Activated effector memory CD4-positive, alpha-beta T cell treated with Interleukin-2 at 50 U/mL for 16 hours (primary cell): ENCODE measurements around the gene WDTC1.
"Not testable (repeated sequence)": the region's sequence is repeated elsewhere in the genome, so short reads cannot be mapped to it uniquely, and the experiment has no call there.

Experiments
- DNase-seq: peaks from one replicate; pipeline ENCODE4 v3.0.0-alpha.2; 2020

Gene WDTC1

DNA sequence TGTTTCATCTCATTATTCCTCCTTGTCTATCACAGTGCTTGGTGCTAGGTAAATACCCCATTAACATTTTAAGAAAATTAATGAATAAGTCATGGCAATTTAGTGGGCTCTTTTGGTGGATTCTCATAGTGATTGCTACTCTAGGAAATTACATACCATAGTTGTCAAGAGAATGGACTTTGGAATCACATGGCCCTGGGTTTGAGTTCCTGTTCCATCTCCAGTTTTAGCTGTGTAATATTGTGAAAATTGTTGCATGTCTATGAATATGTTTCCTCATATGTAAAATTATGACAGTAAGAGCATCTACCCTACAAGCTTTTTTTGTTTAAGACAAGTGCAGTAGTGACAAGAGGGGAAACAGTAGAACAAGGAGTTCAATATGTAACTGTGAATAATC lies 20.7 kb downstream of the WDTC1 start:
- DNase-seq, result no peak

DNA sequence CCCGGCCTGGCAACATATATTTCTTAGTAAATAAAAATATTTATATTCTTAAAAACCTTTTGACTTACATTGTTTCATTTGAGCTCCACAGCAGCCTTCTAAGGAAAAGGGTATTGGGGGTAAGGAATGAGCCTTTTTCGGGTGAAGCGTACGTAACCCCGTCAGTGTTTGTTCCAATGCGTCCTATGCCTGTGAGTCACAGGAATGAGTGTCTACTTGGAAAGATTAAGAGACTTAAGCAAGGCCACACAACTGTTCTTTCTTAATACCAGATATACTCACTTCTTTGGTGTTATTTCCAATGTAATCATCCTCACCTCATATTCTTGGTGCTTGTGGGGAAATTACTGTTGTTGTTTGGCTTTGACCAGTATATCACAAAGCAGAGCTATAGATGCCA lies 22.7 kb downstream of the WDTC1 start:
- DNase-seq, result no peak

DNA sequence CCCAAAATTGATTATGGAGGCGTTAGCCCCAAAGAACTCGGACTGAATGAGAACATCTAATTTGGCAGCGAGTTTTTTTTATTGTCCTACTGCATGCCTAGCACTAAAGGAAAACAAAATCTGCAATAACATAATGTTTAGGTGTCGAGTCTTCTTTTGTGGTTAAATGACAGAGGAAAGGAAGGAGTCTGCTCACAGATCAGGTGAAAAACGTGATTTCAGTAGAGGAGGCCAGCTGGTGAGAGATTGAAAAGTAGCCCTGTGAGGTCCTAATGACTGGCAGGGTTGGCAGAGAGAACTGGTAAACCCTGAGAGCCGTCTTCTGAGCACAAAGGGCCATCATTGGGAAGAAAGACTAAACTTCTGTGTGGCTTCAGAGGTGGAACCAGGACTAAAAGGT lies 24.2 kb downstream of the WDTC1 start:
- DNase-seq, result no peak

DNA sequence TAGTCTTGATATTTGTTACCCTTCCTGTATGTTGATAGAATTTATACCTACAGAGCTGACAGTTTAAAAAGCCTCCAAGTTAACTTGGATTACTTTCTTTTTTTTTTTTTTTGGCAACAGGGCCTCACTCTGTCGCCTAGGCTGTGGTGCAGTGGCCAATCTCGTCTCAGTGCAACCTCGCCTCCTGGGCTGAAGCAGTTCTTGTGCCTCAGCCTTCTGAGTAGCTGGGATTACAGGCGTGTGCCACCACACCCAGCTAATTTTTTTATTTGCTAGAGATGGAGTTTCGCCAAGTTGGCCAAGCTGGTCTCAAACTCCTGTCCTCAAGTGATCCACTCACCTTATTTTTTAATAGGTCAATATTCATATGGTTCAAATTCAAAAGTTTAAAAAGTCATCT lies 32.7 kb downstream of the WDTC1 start:
- DNase-seq, result no peak

DNA sequence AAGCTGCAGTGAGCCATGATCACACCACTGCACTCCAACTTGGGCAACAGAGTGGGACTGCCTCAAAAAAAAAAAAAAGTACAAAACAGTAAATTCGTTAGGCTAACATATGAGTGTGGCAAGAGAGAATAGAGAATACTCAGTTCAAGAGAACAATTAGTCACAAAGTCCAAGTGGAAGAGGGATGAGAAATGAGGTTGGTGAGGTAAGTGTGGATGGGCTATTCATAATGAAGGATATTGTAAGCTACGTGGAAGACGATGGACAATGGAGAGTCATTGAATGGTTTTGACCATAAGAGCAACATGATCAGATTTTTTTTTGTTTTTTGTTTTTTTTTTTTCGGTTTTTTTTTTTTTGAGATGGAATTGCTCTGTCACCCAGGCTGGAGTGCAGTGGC lies 34.8 kb downstream of the WDTC1 start:
- DNase-seq, result no peak

DNA sequence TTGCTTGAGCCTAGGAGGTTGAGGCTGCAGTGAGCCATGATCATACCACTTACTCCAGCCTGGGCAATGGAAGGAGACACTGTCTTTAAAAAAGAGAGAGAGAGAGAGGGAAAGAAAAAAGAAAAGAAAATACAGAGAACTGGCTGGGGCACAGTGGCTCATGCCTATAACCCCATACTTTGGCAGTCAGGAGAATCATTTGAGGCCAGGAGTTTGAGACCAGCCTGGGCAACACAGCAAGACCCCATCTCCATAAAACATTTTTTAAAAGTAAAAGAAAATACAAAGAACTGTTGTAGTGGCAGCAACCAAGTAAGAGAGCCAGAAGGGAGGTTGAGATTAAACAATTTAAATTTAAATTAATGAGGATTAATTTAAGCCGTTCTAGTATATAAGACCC lies 39.8 kb downstream of the WDTC1 start:
- no peak for DNase-seq

DNA sequence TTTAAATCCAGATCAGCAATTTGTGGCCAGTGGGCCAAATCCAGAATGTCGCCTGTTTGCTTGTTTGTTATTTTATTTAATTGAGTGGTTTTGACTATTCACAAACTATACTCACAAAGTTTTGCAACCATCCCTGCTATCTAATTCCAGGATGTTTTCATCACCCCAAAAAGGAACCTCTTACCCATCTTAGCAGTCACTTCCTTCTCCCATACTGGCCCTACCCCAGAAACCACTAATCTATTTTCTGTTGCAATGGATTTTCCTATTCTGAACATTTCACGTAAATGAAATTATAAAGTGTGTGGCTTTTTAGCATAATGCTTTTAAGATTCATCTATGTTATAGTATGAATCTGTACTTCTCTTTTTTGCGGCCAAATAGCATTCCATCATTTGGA lies 41.3 kb downstream of the WDTC1 start:
- no peak for DNase-seq

DNA sequence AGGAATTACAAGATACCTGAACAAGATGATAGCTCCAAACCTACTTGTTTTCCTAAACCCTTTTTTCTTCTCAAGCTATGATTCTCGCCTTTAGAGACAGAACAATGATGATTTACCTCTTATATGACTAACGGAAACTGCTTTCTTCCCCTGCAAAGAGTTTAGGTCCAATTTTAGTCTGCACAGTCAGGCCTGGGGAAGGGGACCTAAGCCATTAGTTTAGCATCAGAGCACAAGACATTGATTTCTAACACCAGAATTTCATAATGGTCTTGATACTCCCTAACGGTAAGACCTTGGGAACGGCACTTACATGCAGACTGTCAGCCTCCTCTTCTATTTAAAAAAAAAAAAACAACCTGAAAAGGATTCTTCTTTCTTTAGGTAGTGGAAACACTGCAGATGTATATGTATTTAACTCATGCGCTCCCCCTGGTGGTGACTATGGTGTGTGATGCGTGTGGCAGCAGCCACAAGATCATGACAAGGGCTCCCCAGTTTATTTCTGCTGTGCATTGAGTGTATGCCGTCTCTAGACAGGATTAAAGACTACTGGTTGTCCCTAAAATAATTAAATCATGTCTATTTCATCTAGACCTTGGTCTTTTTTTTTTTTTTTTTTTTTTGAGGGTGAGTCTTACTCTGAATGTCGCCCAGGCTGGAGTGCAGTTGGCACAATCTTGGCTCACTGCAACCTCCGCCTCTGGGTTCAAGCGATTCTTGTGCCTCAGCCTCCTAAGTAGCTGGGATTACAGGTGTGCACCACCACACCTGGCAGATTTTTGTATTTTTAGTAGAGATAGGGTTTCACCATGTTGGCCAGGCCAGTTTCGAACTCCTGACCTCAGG lies 50.2 kb downstream of the WDTC1 start:
- peak; percentile 67 for DNase-seq

DNA sequence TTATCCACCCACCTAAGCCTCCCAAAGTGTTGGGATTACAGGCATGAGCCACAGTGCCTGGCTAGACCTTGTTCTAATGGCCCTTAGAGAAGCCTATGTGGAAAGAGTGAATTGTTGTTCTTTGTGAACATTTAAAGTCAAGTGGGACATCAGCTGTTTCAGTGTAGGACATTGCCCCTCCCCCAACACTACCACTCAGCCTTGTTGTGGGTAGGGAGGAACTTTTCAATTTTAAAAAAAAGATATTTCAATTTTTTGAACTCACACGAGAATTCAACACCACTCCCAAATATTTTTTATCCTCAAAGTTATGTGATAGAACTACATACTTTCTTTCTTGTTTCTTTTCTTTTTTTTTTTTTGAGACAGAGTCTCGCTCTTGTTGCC lies 50.8 kb downstream of the WDTC1 start:
- DNase-seq, result no peak

DNA sequence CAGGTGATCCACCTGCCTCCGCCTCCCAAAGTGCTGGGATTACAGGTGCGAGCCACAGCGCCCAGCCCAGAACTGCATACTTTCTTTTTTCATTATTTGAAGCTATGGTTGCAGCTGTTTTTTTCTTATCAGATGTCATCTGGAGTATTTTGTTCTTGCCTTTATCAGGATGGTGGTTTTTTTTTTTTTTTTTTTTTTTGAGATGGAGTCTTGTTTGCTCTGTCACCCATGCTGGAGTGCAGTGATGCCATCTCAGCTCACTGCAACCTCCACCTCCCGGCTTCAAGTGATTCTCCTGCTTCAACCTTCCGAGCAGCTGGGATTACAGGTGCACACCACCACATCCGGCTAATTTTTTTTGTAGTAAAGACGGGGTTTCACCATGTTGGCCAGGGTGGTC lies 51.4 kb downstream of the WDTC1 start:
- DNase-seq, result not testable (repeated sequence)

DNA sequence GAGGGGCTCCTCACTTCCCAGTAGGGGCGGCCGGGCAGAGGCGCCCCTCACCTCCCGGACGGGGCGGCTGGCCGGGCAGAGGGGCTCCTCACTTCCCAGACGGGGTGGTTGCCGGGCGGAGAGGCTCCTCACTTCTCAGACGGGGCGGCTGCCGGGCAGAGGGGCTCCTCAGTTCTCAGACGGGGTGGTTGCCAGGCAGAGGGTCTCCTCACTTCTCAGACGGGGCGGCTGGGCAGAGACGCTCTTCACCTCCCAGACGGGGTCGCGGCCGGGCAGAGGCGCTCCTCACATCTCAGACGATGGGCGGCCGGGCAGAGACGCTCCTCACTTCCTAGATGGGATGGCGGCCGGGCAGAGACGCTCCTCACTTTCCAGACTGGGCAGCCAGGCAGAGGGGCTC lies 54.7 kb downstream of the WDTC1 start:
- DNase-seq, result not testable (repeated sequence)

DNA sequence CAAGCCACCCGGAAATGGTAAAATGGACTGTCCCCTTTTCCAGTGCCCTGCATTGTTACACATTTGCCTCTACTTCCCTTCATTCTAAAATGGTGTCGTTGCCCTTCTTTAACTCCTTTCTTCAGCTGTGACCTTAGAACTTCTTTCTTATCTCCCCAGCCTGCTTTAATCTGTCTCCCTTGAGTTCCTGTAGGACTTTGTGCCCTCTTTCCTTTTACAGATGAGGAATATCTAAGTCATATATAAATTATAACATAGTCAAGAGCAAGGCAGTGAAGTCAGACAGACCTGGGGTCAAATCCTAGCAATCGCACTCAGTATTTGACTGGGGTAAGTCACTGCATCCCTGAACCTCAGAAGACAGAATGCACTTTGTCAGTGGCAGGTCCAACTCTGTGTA lies 56.1 kb downstream of the WDTC1 start:
- DNase-seq, result no peak

DNA sequence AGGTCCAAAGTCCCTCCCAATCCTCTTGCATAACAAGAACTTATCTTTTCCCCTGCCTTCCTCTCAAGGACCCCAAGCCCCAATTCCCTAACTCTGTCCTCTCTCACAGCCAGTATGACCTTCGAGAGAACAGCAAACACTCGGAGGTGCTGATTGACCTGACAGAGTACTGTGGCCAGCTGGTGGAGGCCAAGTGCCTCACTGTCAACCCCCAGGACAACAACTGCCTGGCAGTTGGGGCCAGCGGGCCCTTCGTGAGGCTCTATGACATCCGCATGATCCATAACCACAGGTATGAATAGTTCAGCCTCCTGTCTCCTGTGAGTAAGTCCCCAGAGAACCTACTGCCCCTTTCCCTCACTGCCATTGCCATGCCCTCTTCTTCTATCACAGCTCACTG lies 57.7 kb downstream of the WDTC1 start:
- DNase-seq, result no peak

DNA sequence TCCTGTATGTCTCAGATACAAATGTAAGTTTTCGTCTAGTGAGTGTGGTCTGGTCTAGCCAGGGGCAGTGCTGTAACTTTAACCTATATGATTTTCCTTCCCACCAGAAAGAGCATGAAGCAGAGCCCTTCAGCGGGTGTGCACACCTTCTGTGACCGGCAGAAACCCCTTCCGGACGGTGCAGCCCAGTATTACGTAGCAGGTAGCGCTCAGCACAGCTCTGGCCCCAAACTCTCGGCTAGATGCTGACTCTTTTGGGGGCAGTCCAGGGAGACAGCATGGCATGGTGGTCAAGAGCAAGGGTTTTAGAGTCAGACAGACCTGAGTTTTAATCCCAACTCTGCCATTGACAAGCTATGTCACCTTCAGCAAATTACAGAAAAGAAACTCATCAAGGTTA lies 59.5 kb downstream of the WDTC1 start:
- DNase-seq, result no peak

DNA sequence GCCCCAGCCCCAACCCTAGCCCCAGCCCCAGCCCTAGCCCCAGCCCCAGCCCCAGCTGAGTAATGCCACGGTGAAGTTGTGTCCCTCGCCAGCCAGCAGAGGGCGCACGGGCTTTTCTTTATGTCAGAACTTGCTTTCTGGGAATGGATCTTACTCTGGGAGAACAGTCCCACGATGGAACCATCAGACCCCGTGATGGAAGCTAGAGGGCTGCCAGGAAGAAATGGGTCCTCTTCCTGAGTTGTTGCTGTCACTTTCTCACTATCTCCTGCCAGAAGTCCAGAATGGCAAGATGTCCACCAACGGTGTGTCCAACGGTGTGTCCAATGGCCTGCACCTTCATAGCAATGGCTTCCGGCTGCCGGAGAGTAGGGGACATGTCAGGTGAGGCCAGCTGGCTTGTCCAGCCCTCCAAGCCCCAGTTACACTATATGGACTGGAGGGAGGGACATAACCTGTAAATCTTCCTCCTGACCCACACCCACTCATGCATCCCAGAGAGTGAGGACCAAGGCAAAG lies 62.4 kb downstream of the WDTC1 start:
- DNase-seq, result peak; percentile 33

DNA sequence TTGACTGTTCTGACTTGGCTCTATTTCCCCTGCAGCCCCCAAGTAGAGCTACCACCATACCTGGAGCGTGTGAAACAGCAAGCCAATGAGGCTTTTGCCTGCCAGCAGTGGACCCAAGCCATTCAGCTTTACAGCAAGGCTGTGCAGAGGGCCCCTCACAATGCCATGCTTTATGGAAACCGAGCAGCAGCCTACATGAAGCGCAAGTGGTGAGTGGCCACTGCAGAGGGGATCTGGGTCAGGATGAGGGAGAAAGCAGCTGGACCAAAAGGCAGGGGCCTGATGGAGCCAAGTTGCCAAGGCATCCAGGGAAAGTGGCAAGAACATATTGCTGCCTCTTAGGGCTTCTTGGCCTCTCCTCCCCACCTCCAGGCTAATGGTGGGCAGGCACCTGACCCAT lies 63.5 kb downstream of the WDTC1 start:
- no peak for DNase-seq

DNA sequence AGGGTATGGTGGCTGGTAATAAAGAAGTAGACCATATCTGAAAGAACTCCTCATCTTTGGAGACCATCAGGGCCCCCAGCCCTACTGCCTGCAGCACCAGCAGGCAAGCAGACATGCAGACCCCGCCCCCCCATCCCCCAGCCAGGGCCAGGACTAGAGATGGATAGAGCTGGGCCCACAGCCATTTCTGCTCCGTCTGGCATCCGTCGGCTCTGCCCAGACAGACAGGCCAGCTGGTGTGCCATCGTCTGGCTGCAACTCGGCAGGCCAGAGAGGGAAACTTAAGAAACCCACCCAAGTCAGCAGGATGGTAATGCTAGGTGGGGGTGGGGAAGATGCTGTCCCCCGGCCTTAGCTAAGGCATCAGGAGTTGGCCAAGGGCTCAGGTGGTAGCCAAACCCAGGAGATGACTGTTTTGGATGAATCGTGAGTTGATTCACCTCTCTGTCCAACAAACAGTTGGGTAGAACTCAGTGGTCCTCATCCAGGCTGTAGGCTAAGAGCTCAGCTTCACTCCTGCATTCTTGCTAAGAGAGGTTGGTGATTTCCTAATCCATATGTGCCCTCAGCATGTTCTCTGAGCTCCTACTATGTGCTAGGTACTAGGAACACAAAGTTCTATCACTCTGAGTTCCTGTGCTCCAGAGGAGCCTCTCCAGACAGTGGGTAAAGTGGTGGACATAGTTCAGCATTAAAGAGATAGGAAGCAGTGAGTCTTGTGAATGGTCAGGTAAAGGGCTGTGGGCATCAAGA lies 64.4 kb downstream of the WDTC1 start:
- no peak for DNase-seq

DNA sequence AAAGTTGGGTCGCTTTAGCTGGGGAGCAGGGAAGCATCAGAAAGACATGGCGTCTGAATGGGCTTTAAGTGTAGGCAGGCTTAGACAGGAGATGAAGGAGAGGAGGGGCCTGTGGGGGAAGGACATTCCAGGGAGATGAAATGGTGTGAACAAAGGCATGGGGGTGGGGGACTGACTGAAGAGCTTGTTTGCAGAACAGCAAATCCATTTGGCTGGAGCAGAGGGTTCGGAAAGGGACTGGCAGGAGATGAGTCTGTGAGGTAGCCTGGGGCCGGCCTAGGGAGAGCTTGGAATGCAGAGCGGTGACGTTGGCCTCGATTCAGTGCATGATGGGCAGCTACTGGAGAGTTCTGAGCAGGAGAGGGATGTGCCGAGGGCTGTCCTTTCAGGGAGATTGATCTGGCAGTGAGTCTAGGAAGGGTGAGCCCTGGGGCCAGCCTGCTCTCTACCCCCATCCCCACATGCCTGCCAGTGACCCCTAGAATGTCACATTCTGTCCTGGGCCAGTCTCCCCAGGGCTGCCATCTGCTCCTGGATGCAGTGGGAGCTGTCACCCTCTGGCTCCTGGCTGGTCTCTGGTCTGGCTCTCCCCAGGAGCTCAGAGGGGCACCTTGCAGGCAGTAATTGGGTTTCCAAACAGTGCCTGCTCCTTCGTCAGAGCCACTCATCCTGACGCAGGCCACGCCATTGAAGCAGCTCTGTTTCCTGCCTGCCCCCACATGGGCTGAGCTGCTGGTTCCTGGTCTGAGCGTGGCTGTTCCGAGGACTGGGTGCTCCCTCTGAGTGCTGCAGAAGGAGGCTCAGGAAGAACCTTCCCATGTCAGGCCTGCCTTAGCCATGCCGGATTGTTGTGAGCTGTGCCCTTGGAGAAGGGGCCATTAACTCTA lies 65.2 kb downstream of the WDTC1 start:
- no peak for DNase-seq

DNA sequence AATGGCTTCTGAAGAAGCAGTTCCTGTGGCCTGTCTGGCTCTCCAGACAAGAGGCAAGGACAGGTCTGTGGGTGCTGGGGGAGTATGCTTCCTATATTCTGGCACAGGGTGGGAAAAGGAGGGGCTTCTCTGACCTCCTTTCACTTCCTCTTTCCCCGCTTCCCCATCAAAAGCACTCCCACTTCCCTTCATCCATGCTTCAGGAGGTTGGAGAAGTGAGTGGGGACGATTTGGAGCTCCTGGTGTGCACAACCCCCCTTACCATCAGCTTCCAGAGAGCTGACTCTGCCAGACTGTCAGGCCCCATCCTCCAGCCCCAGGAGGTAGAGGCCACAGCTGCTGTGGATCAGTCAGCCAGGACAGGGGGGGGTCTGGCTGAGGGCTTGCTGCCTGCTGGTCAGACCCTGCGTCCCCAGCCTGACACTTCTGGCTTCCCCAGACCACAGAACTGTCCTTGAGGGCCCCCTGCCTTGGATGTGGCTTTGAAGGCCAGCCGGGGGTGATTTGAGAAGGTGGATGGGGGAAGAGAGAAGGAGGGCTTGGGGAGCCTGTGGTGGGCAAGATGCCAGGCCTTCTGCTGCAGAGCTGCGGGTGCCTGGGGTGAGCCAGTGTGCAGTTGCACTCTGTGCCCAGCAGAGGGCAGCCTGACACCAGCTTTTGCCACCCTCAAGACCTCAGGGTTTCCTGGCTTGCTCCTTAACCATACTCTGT lies 66.1 kb downstream of the WDTC1 start:
- DNase-seq, result peak; percentile 66

DNA sequence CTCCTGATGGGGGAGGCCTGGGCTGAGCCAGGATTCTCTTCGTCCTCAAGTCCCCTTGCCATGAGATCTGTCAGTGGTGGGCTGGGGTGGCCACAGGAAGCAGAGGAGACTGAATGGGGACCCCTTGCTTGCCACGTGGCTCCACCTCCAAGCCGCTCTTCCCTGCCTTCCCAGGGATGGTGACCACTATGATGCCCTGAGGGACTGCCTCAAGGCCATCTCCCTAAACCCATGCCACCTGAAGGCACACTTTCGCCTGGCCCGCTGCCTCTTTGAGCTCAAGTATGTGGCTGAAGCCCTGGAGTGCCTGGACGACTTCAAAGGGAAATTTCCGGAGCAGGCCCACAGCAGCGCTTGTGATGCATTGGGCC lies 66.6 kb downstream of the WDTC1 start:
- DNase-seq, result no peak

DNA sequence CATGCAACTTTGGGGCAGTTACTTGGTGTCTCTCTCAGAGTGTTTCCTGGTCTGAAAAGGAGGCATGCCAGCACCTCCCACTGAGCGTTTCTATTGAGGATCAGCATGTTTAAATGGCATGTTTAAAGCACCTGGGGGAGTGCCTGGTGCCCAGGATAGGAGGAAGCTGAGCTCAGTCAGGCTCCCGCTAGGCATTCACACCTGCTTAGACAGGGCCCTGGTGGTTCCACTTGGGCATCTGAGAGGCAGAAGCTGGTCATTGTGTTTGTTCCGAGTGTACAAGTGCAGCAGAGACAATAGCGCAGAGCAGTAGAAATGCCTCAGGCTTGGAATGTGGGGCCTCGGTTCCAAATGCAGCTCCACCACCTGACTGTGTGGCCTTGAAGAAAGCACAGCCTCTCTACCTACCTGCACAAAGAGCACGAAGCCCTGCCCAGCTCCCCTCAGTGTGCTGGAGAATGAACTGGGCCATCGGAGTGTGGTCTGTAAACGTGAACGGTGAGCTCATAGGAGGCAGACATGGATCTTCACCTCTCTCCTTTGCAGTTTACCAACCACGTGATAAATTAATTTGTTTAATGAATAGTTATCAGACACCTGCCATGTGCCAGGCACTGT lies 67.3 kb downstream of the WDTC1 start:
- DNase-seq, result no peak

DNA sequence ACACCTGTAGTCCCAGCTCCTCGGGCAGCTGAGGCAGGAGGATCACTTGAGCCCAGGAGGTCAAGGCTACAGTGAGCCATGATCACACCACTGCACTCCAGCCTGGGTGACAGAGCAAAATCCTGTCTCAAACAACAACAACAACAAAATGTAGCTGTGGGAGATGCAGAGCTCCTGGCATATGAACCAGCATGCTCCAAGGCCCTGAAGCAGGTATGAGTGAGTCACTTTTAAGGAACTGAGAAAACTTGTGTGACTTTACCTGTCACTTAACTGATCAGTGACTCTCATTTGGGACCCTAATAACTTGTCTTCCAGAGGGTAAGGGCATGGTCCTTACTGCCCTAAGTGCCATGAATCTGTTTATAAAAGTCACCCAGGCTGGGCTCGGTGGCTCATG lies 68.2 kb downstream of the WDTC1 start:
- DNase-seq, result no peak
